GM21529 (cell line): ENCODE measurements around the gene CACNG7.

Source experiments
- ATAC-seq: cut with Tn5 transposase; IDR thresholded peaks from one replicate; pipeline ENCODE4 v1.9.1; 2021; ENCODE audit not compliant: unreplicated experiment

The CACNG7 gene

DNA sequence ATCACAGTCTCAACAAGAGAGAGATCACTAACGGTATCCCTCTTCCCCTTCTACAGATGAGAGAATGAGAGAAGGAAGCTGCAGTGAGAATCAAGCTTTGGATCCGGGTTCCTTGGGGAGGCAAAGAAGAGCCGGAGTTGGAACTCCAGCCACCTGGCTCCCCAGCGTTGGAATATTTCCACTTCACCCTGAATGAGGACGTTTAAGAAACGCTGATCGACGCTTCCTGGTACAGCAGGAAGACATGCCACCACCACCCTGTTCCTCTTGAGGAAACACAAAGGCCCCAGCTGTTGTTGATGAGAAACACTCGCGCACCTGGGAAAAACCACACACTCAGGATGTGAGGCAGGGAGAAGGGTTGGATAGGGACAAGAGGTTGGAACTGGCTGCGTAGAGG lies 42.4 kb downstream of the CACNG7 start:
- ATAC-seq, result no peak

DNA sequence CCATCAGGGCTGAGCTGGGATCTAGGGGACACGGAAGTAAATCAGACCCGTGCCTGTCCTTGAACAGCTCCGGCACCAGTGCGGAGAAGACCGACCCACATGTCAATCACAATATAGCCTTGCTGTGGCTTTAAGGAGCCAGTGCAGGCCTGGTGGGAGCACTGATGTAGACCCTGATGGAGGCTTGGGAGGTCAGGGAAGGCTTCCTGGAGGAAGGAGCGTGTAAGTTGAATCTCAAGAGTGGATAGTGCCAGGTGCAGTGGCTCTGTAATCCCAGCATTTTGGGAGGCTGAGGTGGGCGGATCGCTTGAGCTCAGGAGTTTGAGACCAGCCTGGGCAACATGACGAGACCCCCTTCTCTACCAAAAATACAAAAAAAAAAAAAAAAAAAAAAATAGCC lies 42.9 kb downstream of the CACNG7 start:
- no peak for ATAC-seq

DNA sequence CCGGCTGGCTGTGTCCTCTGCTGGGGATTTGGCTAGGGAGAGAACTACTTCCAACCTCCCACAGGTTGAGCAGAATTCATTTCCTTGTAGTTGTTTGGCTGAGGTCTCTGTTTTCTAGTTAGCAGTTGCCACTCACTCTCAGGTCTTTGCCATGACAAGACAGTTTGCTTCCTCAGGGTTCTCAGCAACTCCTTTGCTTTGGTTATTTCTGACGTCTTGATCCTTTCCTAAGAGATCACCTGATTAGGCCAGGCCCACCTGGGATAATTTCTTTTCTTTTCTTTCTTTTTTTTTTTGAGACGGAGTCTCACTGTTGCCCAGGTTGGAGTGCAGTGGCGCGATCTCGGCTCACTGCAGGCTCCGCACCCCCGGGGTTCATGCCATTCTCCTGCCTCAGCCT lies 44.3 kb downstream of the CACNG7 start:
- no peak for ATAC-seq

DNA sequence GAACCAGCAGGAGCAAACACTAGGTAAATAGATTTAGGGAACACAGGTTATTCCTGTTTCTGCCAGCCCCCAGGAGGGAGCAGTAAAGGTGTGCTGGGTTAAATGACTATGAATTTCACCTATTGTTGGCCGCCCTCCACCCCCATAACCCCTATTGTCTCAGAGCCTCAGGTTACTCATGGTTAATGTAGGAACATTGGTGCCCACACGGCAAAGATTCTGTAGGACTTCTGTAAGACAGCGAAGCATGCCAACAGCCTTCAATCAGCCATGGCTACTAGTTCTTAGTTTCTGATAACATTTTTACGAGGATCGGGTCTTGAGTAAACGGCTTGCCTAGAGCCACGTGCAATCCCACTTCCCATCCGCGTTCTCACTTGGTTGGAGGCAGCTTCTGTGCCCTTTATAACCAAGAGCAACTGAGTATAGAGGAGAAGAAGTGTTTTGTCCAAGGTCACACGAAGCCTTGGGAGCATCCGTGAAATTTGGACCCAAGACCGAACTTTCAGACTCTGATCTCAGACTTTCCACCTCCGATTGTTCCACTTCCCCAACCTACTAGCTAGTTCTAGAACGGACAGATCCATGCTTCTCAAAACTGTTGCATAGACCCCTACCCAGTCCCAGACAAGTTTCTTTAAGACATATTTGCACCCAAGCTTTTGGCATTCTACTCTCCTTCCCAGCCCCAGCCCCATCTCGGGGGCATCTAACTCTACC lies 48.5 kb downstream of the CACNG7 start:
- no peak for ATAC-seq

DNA sequence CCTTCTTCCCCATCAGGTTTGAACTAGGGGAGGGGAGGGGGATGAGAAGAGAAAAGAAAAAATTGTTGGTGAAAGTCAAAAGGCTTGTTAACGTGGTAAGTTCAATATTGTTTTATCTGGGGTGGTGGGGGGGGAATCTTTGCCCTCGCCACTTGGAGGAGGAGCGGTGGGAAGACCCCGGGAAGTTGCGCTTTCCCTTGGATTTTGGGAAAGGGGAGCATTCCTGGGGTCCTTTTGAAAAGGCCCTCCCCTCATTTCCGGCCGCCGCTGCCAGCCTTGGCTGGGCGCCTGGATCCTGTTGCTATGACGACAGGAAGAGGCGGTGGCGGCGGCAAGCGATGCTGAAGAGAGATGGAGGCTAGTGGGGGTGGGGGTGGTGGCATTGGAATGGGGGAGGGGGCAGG lies 49.1 kb downstream of the CACNG7 start:
- ATAC-seq, result no peak

DNA sequence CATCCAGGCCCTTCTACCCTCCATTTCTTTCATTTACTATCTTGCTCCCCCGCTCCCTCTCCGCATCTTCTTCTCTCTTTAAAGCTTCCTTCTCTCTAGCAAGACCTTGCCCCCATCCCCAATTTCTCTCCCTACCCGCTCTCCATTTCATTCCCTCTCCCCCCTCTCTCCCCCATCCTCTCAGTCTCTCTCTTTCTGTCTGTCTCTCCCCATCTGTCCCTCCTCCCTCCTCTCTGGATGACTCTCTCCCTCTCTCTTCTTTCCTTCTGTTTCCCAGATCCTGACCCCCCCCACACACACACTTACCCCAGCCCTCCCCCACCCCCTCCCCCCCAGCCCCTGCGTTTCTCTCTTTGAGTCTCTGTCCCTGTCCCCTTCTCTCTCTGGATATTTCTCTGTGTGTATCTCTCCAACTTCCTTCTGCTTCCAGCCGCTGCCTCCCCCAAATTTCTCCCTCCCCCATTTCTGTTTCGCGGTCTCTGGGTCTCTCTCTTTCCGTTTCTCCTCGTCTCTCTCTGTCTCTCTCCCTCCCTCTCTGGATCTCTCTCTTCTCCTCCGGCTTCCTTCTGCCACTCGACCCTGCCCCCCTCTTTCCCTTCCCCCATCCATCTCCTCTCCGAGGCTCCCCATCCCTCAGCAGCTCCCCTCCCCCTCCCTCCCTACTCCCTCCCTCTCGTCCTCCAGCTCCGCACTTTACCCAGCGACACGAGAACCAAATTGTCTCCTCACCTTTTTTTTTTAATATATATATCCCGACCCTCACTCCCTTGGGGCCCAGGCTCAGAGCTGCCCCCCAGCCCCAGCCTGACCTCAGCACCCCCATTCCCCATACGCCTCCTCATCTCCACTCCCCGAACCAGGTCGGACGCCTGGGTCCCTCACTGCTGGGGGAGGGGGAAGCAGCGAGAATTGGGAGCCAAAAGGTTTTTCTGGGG lies 50.0 kb downstream of the CACNG7 start:
- ATAC-seq, result no peak

DNA sequence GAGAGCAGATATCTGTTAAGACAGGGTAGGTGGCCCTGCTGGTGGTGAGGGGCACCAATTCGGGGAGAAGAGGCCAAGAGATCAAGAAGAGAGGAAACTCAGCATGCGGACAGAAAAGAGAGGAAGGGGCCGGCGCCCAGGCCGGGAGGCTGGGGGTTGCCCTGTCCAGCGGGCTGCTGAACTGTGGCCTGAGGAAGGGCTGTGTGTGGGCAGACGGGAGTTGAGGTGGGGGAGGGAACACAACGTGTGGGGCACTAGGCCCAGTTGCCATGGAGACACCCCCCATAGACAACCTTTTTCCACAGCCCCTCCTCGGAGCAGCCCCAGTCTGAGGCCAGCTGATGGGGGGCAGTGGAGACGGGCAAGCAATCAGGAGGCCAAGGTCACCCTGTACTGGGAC lies 51.1 kb downstream of the CACNG7 start:
- ATAC-seq, result no peak

DNA sequence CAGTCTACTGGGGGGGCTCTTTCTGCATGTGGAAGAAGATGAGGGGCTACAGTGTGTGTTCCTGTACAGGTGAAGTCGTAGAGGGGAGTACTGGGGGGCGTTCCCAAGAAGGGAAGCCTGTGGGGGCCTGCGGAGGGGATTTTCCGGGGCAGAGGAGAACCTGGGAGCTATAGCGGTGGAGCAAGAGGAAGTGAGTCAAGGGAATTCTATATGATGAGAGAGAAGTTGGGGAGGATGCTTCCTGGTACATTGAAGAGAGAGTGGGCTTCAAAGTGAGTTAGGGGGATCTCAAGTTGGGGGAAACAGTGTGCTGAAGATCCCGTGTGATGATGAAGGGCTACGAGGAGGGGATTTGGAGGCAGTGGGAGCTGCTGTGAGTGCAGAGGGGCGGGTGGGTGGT lies 51.8 kb downstream of the CACNG7 start:
- ATAC-seq, result no peak

DNA sequence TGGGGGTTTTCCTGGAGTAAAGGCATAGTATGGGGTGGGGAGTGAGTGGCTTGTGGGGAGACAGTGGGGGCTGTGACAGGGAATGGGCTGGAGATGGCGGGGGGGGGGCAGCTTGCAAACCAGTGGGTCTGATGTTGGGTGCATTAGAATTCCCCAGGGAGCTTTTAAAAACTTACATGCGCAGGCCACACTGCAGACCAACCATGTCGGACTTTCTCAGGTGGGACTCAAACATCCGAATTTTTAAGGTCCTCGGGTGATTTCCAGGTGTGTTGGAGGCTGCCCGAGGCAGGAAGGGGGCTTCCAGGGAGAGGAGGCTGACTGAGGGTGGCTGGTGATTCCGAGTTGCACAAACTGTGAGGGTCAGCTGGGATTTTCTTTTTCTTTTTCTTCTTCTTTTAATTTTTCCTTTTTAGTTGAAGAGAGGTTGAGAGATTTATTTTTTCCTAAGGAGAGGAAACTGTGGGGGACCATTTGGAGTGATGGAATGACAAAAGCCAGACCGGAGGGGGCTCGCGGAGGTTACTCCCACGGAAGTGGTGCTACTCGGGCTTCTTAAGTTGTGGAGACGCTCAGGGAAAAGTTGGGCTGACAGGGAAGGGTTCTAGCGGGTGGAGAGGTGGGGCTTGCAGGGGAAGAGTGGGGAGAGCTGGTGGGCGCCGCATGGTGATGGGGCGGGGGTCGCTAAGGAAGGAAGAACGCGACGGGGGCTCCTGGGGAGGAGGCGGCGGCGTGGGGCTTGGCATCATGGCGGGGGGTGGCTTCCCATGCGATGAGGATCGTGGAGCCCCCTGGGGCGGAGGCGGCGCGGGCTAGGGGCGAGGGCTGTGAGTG lies 52.7 kb downstream of the CACNG7 start:
- ATAC-seq, result no peak

DNA sequence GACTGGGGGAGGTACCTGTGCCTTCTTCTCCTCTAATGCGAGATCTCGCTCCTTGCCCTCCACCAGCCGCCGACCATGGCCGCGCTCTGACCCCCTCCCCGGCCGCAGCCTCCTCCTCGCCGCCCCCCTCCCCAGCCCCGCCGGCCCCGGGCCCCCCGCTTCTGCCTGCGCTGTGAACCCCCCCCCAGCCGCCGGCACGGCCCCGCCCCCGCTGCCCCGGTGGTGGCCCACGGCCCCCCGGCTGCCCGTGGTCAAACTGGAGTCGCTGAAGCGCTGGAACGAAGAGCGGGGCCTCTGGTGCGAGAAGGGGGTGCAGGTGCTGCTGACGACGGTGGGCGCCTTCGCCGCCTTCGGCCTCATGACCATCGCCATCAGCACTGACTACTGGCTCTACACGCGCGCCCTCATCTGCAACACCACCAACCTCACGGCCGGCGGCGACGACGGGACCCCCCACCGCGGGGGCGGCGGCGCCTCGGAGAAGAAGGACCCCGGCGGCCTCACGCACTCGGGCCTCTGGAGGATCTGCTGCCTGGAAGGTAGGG lies 53.9 kb downstream of the CACNG7 start, which contains the start of gene CACNG8:
TSS of gene CACNG8 (plus strand) at position 51 of the 545 bp plus-strand sequence.
- ATAC-seq, result no peak

DNA sequence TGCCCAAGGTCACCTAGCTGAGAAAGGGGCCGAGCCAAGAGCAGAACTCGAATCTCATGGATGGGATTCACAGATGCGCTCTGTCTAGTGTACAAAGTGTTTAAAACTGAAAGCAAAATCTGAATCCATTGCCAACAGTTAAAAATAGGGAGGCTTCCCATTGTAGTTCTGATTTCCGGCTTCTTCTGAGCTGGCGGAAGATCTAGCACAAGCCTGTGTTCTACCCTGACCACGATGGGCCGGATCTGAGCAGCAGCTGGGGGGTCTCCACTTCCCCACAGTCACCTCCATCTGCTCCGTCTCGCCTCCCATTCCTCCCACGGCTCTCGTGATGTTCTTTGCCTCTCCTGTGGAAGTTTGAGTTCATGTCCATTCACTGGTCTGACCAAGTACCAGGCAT lies 56.0 kb downstream of the CACNG7 start:
- ATAC-seq, result no peak

DNA sequence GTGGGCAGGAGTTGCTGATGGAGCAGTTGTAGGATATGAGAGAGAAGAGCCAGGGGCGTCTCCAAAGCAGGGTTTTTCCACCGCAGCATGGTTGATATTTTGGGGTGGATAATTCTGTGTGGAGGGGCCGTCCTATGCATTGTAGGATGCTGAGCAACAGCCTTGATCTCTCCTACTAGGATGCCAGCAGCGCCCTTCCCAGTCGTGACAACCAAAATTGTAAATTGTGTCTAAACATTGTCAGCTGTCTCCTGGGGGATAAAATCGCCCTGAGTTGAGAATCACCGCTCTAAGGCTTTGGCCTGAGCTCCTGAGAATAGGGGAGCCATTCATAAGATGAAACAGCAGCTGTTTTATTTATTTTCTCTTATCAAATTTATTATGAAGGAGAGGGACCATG lies 57.9 kb downstream of the CACNG7 start:
- ATAC-seq, result no peak

DNA sequence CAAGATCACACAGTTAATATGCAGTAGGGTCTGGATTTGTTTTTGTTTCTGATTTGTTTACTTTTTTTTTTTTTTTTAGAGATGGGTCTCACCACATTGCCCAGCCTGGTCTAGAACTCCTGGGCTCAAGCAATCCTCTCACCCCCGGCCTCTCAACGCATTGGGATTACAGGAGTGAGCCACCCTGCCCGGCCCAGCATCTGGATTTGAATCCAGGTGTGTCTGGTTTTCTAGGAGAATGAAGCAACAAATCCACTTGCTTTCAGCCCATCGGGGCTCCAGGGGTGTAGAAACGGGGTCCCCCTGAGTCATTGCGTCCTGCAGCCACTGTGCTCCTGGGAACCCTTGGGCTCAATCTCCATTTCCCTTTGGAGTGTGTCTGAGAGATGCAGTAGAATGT lies 60.3 kb downstream of the CACNG7 start:
- no peak for ATAC-seq

DNA sequence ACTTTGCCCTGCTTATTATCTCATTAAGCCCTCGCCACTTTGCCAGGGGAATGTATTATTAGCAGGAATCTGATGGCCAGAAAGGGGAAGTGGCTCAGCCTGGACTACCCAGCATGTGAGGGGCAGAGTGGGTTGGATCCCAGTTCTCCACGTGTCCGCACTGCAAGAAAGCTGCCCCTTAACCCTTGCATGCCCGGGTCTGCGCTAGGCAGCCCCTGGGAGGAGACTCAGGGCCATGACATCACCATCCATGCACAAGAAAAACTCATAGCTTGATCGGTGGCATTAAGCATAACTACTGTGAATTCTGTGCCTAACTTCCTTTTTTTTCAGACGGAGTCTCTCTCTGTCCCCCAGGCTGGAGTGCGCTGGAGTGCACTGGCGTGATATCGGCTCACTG lies 62.6 kb downstream of the CACNG7 start:
- ATAC-seq, result no peak

DNA sequence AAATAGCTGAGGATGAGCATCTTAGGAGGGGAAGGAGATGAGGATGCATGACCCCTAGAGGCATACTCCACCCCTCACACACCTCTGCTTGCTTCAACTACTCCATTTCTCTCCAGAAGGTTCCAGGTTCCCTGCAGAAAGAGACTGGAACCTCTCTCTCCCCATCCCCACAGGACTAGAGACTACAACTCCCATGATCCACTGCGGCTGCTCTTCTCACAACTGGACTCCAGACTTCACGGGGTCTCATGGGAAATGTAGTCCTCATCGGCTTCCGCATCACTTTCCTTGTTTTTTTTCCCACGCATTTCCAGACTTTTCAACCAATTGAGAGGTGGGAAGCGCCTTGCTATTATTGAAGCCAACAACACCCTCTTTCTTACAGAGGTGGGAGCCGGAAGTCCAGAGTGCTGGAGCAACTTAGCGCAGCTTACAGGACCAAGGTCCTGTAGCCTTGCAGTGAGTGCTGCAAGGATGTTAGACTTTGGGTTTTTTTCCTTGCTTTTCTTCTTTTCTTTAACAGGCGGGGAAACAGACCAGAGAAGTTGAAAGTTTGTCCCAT lies 68.4 kb downstream of the CACNG7 start:
- ATAC-seq, result no peak

DNA sequence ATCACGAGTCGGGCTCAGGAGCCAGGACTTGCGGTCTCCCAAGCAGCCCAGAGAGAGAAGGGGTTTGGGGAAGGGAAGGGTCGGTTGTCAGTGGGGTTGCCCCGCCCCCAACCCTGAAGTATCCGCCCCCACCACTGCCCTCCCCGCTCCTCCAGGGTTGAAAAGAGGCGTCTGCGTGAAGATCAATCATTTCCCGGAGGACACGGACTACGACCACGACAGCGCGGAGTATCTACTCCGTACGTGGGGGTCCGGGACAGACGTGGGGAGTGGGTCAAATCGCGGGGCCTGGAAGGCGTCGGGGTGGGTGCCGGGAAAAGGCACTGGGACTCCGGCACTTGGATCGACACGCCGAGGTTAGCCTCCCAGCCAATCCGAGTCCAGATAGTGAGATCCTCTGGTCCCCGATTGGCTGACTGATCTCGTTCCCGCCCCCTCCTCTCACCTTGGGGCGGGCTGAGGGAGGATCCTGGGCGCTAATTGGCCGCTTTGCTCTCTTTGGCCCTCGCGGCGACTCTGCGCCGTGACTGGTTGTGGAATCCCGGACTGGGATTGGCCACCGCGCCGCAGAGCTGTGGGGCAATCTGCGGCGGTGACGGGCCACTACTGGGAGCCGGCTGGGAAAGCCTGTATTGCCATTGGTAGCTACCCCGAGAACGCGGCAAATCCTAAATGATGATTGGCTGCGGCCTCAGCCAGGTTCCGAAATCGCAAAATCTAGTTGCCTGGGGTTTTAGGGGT lies 69.1 kb downstream of the CACNG7 start:
- no peak for ATAC-seq

DNA sequence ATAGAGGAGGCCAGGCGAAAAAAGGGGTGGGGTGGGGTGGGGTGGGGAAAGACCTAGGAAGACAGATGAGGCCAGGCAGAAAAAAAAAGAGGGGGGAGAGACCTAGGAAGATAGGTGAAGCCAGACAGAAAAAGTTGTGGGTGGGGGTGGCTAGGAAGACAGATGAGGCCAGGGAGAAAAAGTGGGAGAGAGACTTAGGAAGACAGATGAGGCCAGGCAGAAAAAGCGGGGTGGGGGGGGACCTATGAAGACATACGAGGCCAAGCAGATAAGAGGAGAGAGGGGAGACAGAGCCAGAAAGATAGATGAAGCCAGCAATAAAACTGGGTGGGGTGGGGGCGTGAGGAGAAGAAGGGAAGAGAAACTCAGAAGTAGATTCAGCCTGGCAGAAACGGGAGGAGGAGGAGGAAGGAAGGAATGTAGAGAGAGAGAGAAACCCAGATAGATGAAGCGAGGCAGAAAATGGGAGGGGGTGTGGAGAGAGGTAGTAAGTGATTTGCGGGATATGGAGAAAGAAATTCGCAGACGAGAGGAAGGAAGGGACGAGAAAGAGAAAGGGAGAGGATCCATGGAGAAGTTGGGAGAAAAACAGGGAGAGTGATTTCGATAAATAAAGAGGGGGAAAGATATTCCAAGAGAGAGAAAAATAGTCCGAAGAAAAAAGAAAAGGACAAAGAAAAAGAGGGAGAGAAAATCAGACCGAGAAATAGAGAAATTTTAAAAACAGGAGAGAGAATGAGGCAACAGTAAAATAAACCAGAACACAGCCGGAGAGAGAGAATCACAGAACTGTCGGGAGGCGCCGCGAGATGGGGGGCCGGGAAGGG lies 70.1 kb downstream of the CACNG7 start:
- no peak for ATAC-seq

DNA sequence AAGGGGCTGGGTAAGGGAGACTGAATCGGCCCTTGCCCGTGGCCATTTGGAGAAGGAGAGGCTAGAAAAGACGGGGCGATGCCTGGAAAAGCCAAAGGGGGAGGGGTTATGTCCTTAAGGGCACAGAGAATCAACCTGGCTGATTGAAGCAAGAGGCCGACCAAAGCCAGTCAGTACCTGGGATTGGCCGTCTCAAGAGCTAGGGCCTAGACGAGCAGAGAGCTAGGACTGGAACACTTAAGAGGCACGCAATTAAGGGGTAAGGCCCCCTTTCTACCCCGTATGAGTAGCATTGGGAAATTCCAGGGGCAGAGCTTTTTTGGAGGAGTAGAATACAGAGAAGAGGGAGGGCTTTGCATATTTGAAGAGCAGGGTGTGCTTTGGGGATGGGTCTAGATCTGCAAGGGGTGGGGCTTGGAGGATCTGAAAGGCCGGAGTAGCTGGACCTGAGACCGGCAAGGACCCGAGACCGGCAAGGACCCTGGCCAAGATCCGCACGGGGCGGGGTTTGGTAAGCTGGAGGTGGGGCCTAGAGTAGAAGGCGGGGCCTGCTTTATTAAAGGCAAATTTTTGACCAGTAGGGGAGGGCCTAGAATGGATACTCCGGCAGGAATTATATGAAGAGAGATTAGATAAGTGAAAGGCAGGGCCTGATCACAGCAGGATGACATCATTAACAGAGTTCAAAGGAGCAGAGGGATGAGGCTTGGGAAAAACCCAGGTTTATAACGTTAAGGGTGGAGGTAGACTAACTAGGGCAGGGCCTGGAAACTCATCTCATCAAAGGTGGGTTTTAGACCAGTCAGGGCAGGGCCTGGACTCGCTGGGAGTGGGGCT lies 71.7 kb downstream of the CACNG7 start:
- no peak for ATAC-seq
